Measurements from ENCODE around the gene ATG4A.

The ATG4A gene

GRCh38 chrX:108131471-108131870 is 39.9 kb downstream of the ATG4A start:
- TF ChIP-seq, protein P1, sequence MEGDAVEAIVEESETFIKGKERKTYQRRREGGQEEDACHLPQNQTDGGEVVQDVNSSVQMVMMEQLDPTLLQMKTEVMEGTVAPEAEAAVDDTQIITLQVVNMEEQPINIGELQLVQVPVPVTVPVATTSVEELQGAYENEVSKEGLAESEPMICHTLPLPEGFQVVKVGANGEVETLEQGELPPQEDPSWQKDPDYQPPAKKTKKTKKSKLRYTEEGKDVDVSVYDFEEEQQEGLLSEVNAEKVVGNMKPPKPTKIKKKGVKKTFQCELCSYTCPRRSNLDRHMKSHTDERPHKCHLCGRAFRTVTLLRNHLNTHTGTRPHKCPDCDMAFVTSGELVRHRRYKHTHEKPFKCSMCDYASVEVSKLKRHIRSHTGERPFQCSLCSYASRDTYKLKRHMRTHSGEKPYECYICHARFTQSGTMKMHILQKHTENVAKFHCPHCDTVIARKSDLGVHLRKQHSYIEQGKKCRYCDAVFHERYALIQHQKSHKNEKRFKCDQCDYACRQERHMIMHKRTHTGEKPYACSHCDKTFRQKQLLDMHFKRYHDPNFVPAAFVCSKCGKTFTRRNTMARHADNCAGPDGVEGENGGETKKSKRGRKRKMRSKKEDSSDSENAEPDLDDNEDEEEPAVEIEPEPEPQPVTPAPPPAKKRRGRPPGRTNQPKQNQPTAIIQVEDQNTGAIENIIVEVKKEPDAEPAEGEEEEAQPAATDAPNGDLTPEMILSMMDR (IDR thresholded peaks at IDR 0.05) = no peak
- H3K9me3 ChIP-seq = no peaks in the 10 kb centered on the region
- H3K36me3 ChIP-seq = peaks cover 29% of the 10 kb centered on the region
- H3K27ac ChIP-seq = no peak overlapping the region
- no peak overlapping the region for H3K4me3 ChIP-seq (ENCODE audit: low read depth in 1 of 2, low read length in 1 of 2)
- H3K27me3 ChIP-seq = no peaks in the 10 kb centered on the region
- H3K4me1 ChIP-seq (ENCODE audit: control insufficient read depth in 1 of 2, insufficient read depth in 1 of 2, low read depth in 1 of 2, low read length in 1 of 2) = no peaks in the 10 kb centered on the region

DNA sequence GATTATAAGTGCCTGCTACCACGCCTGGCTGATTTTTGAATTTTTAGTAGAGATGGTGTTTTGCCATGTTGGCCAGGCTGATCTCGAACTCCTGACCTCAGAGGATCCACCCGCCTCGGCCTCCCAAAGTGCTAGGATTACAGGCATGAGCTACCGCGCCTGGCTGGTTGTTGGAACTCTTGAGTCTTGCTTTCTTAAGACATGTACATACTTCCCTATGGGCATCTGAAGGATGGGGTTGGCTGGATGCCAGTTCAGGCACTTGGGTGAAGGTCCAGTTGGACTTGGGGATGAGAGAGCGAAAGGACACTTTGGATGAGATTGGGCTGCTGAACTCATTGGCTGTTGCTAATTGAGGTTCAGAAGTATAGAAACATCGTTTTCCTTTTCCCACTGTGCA is 40.5 kb downstream of the ATG4A start:
- no peak overlapping the region for H3K4me3 ChIP-seq (ENCODE audit: low read depth in 1 of 2, low read length in 1 of 2)
- H3K27me3 ChIP-seq = no peaks in the 10 kb centered on the region
- no peak overlapping the region for H3K27ac ChIP-seq
- H3K36me3 ChIP-seq = peaks cover 29% of the 10 kb centered on the region
- H3K4me1 ChIP-seq (ENCODE audit: control insufficient read depth in 1 of 2, insufficient read depth in 1 of 2, low read depth in 1 of 2, low read length in 1 of 2) = no peaks in the 10 kb centered on the region
- TF ChIP-seq, protein P1 (IDR thresholded peaks at IDR 0.05) = no peak
- no peaks in the 10 kb centered on the region for H3K9me3 ChIP-seq

GRCh38 chrX:108132876-108133275 is 41.3 kb downstream of the ATG4A start:
- TF ChIP-seq, protein P1 (IDR thresholded peaks at IDR 0.05) = no peak
- H3K9me3 ChIP-seq = no peaks in the 10 kb centered on the region
- no peaks in the 10 kb centered on the region for H3K27me3 ChIP-seq
- no peaks in the 10 kb centered on the region for H3K4me1 ChIP-seq (ENCODE audit: control insufficient read depth in 1 of 2, insufficient read depth in 1 of 2, low read depth in 1 of 2, low read length in 1 of 2)
- H3K4me3 ChIP-seq (ENCODE audit: low read depth in 1 of 2, low read length in 1 of 2) = no peak overlapping the region
- H3K27ac ChIP-seq = no peak overlapping the region
- peaks cover 36% of the 10 kb centered on the region for H3K36me3 ChIP-seq

DNA sequence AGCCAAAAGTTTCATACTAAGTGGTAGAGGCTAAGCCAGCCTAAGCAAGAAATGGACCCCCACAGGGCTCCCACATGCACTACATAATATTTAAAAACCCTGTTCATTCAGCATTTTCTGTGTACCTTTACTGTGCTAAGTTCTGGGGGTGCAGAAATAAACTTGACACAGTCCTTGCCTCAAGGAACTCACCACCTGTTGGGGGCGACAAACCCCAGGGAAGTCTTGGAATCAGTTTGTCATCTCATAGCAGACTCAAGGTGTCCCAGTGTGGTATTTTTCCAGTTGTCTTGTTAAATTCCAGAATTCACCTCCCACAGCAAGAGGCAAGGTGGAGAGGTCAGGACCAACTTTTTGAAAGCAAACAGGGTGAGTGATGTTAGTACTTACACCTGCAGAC is 43.1 kb downstream of the ATG4A start:
- Histone ChIP-seq H3K9me3 (no peaks in the 10 kb centered on the region), H3K36me3 (peaks cover 47% of the 10 kb centered on the region), H3K4me1 (ENCODE audit: control insufficient read depth in 1 of 2, insufficient read depth in 1 of 2, low read depth in 1 of 2, low read length in 1 of 2) (no peaks in the 10 kb centered on the region), H3K27me3 (no peaks in the 10 kb centered on the region), H3K27ac (no peak overlapping the region), H3K4me3 (ENCODE audit: low read depth in 1 of 2, low read length in 1 of 2) (no peak overlapping the region)
- TF ChIP-seq, protein P1 (IDR thresholded peaks at IDR 0.05) = no peak

GRCh38 chrX:108138814-108139702 is 47.5 kb downstream of the ATG4A start:
- Histone ChIP-seq H3K4me1 (ENCODE audit: control insufficient read depth in 1 of 2, insufficient read depth in 1 of 2, low read depth in 1 of 2, low read length in 1 of 2) (no peaks in the 10 kb centered on the region), H3K9me3 (no peaks in the 10 kb centered on the region)

More at GRCh38 chrX:108138814-108139702, 47.5 kb downstream of the ATG4A start:
- no peak overlapping the region for H3K27ac ChIP-seq
- peaks cover 42% of the 10 kb centered on the region for H3K36me3 ChIP-seq
- no peak overlapping the region for H3K4me3 ChIP-seq (ENCODE audit: low read depth in 1 of 2, low read length in 1 of 2)
- TF ChIP-seq, protein P1 (IDR thresholded peaks at IDR 0.05) = no peak
- no peaks in the 10 kb centered on the region for H3K27me3 ChIP-seq
